ENCODE data around the gene CTNND2. TPM values are rescaled to one million over a fixed set of nuclear protein-coding genes. Genes with fewer than 3 reads are reported as not detected.
"Not testable (repeated sequence)": the region's sequence is repeated elsewhere in the genome, so short reads cannot be mapped to it uniquely, and the experiment has no call there.

Gene CTNND2
- total RNA-seq, 1 donor from 2014 or later, result 13.9 TPM

- Mint-ChIP-seq H3K36me3 (peaks cover 28% of the 10 kb centered on the region), H3K9me3 (peaks cover 18% of the 10 kb centered on the region), H3K27ac (no peak overlapping the region), H3K4me3 (no peak overlapping the region), H3K27me3 (ENCODE audit: insufficient read depth, low read depth) (no peaks in the 10 kb centered on the region), H3K4me1 (peaks cover 14% of the 10 kb centered on the region)
- no peaks in the 10 kb centered on the region for H3K27me3 ChIP-seq
- no peak overlapping the region for H2AFZ ChIP-seq (replicated peaks)
- no peaks in the 10 kb centered on the region for H3K79me2 ChIP-seq (ENCODE audit: low read depth)
- no peak for DNase-seq (ENCODE audit: low spot score)
- H3K4me1 ChIP-seq, result no peaks in the 10 kb centered on the region
- no peaks in the 10 kb centered on the region for H4K20me1 ChIP-seq (ENCODE audit: low read depth)
- no peaks in the 10 kb centered on the region for H3K9me3 ChIP-seq (ENCODE audit: low read depth)
- H3K27ac ChIP-seq, result no peak overlapping the region
- no peak overlapping the region for H3K9ac ChIP-seq
- H3K36me3 ChIP-seq, result peaks cover 7% of the 10 kb centered on the region
- no peak overlapping the region for H3K4me3 ChIP-seq
- H3F3A ChIP-seq (ENCODE audit: low read depth), result no peaks in the 10 kb centered on the region
- TF ChIP-seq EZH2phosphoT487 (IDR thresholded peaks at IDR 0.05) (no peak), EZH2 (IDR thresholded peaks at IDR 0.05) (no peak)
- TF ChIP-seq, protein P1, sequence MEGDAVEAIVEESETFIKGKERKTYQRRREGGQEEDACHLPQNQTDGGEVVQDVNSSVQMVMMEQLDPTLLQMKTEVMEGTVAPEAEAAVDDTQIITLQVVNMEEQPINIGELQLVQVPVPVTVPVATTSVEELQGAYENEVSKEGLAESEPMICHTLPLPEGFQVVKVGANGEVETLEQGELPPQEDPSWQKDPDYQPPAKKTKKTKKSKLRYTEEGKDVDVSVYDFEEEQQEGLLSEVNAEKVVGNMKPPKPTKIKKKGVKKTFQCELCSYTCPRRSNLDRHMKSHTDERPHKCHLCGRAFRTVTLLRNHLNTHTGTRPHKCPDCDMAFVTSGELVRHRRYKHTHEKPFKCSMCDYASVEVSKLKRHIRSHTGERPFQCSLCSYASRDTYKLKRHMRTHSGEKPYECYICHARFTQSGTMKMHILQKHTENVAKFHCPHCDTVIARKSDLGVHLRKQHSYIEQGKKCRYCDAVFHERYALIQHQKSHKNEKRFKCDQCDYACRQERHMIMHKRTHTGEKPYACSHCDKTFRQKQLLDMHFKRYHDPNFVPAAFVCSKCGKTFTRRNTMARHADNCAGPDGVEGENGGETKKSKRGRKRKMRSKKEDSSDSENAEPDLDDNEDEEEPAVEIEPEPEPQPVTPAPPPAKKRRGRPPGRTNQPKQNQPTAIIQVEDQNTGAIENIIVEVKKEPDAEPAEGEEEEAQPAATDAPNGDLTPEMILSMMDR (IDR thresholded peaks at IDR 0.05), result no peak
- H3K4me2 ChIP-seq, result no peak overlapping the region
These were observed 832.2 kb downstream of the CTNND2 start for GRCh38 chr5:11072076-11072475.

GRCh38 chr5:11069041-11069440 lies 835.2 kb downstream of the CTNND2 start:
- Histone ChIP-seq H3K4me2 (no peak overlapping the region), H3K9ac (no peak overlapping the region), H2AFZ (replicated peaks) (no peak overlapping the region), H3F3A (ENCODE audit: low read depth) (peaks cover 4% of the 10 kb centered on the region), H3K79me2 (ENCODE audit: low read depth) (no peaks in the 10 kb centered on the region), H3K27me3 (no peaks in the 10 kb centered on the region), H4K20me1 (ENCODE audit: low read depth) (no peaks in the 10 kb centered on the region), H3K9me3 (ENCODE audit: low read depth) (no peaks in the 10 kb centered on the region), H3K4me1 (no peaks in the 10 kb centered on the region), H3K27ac (no peak overlapping the region), H3K4me3 (no peak overlapping the region), H3K36me3 (peaks cover 7% of the 10 kb centered on the region)
- no peak for DNase-seq (ENCODE audit: low spot score)
- Mint-ChIP-seq H3K27me3 (ENCODE audit: insufficient read depth, low read depth) (peaks cover 2% of the 10 kb centered on the region), H3K4me1 (peaks cover 9% of the 10 kb centered on the region), H3K36me3 (peaks cover 28% of the 10 kb centered on the region), H3K9me3 (peaks cover 21% of the 10 kb centered on the region), H3K4me3 (no peak overlapping the region), H3K27ac (no peak overlapping the region)
- TF ChIP-seq EZH2 (IDR thresholded peaks at IDR 0.05) (no peak), EZH2phosphoT487 (IDR thresholded peaks at IDR 0.05) (no peak)
- TF ChIP-seq, protein P1 (IDR thresholded peaks at IDR 0.05), result no peak

GRCh38 chr5:11065723-11066122 lies 838.5 kb downstream of the CTNND2 start:
- H3K9ac ChIP-seq; H3K27me3 ChIP-seq; H3K27me3 Mint-ChIP-seq (ENCODE audit: insufficient read depth, low read depth); H3K4me1 ChIP-seq; H3K36me3 ChIP-seq; H3K79me2 ChIP-seq (ENCODE audit: low read depth); H3K27ac ChIP-seq; DNase-seq (ENCODE audit: low spot score); H3K4me3 ChIP-seq; H3K4me2 ChIP-seq; H4K20me1 ChIP-seq (ENCODE audit: low read depth); H3K27ac Mint-ChIP-seq; H3K4me3 Mint-ChIP-seq; H3K9me3 ChIP-seq (ENCODE audit: low read depth); H2AFZ ChIP-seq (replicated peaks); H3F3A ChIP-seq (ENCODE audit: low read depth); H3K4me1 Mint-ChIP-seq: not testable (repeated sequence)
- peaks cover 23% of the 10 kb centered on the region for H3K9me3 Mint-ChIP-seq
- H3K36me3 Mint-ChIP-seq, result peaks cover 30% of the 10 kb centered on the region

DNA sequence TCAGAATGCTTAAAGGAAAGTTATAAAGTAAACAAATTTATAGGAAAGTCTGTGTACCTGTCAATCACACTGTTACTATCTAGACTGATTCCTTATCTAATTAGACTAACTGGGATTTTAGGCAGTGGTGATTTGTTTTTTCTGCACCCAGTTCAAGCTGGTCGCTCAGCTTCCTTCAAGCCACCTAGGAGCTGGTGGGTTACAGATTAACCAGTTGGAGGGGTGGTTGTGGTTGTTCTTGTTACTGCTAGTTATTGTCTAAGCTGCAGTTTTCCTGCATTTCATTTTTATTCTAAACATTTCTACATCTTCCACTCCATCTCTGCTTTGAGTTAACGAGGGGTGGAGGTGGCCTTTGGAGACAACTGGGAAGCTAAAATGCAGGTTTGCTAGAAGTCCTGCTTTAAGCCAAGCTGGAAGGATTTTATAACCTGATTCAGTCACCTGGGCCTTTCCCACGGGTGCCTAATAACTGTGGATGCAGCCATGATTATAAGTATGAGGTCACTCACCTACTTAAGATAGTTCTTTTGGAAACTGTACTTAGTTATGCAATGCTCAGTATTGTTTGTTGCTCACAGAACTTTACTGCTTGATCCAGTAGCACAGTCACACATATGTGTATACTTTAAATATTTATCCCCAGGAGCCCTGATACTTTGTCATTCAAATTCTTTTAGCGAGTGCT lies 839.3 kb downstream of the CTNND2 start:
- Histone ChIP-seq H3K4me3 (no peak overlapping the region), H3K27me3 (no peaks in the 10 kb centered on the region), H2AFZ (replicated peaks) (no peak overlapping the region), H3K79me2 (ENCODE audit: low read depth) (no peaks in the 10 kb centered on the region), H3K9ac (no peak overlapping the region), H3K4me2 (no peak overlapping the region), H3F3A (ENCODE audit: low read depth) (peaks cover 4% of the 10 kb centered on the region), H3K4me1 (no peaks in the 10 kb centered on the region), H3K36me3 (peaks cover under 1% of the 10 kb centered on the region), H4K20me1 (ENCODE audit: low read depth) (no peaks in the 10 kb centered on the region), H3K27ac (no peak overlapping the region), H3K9me3 (ENCODE audit: low read depth) (no peaks in the 10 kb centered on the region)
- H3K36me3 Mint-ChIP-seq, result peaks cover 22% of the 10 kb centered on the region
- no peak overlapping the region for H3K4me3 Mint-ChIP-seq
- peaks cover 9% of the 10 kb centered on the region for H3K4me1 Mint-ChIP-seq
- no peak for DNase-seq (ENCODE audit: low spot score)
- H3K27ac Mint-ChIP-seq, result no peak overlapping the region
- H3K9me3 Mint-ChIP-seq, result peaks cover 16% of the 10 kb centered on the region
- H3K27me3 Mint-ChIP-seq (ENCODE audit: insufficient read depth, low read depth), result peaks cover 2% of the 10 kb centered on the region
- TF ChIP-seq, protein P1 (IDR thresholded peaks at IDR 0.05), result no peak
- TF ChIP-seq EZH2 (IDR thresholded peaks at IDR 0.05), result no peak
- no peak for TF ChIP-seq EZH2phosphoT487 (IDR thresholded peaks at IDR 0.05)
